Liver (tissue), 9 donors: ENCODE results near the gene LARP7. TPM values are rescaled to one million over a fixed set of nuclear protein-coding genes. Genes with fewer than 3 reads are reported as not detected.

ENCODE experiments used
- DNase-seq: peaks from one replicate; pipeline ENCODE4 v3.0.0-alpha.2; 2017; ENCODE audit warnings: low spot score
- H3K27ac ChIP-seq, 2 donors: one replicate each; pipeline ENCODE4 v1.7.0; 2013; ENCODE audit warnings: inconsistent platforms in 2 of 2, low read length in 2 of 2, control low read depth in 1 of 2, low read depth in 1 of 2, mild to moderate bottlenecking in 1 of 2
- H3K27me3 ChIP-seq, 4 donors: one replicate each; pipeline versions ENCODE4 v1.6.1 to v1.7.0; 2013; ENCODE audit warnings: low read length in 3 of 4, inconsistent platforms in 1 of 4, mild to moderate bottlenecking in 1 of 4, moderate library complexity in 1 of 4; ENCODE audit not compliant: control insufficient read depth in 4 of 4, insufficient read depth in 4 of 4
- H3K36me3 ChIP-seq, 4 donors: one replicate each; pipeline versions ENCODE4 v1.6.1 to v1.7.0; 2013; ENCODE audit warnings: low read length in 3 of 4, mild to moderate bottlenecking in 3 of 4, low read depth in 1 of 4, moderate library complexity in 1 of 4; ENCODE audit not compliant: control insufficient read depth in 4 of 4, insufficient read depth in 3 of 4
- H3K4me1 ChIP-seq, 4 donors: one replicate each; pipeline versions ENCODE4 v1.6.1 to v1.7.0; 2013; ENCODE audit warnings: low read length in 3 of 4, mild to moderate bottlenecking in 3 of 4, moderate library complexity in 1 of 4; ENCODE audit not compliant: control insufficient read depth in 4 of 4, insufficient read depth in 4 of 4
- H3K4me3 ChIP-seq, 3 donors: one replicate each; pipeline versions ENCODE4 v1.6.1 to v1.7.0; 2013; ENCODE audit warnings: low read length in 3 of 3, control low read depth in 1 of 3, low read depth in 1 of 3, mild to moderate bottlenecking in 1 of 3
- H3K9ac ChIP-seq, 2 donors: one replicate each; pipeline ENCODE4 v1.7.0; 2013; ENCODE audit warnings: low read length in 2 of 2, mild to moderate bottlenecking in 2 of 2, moderate library complexity in 2 of 2, control low read depth in 1 of 2, low read depth in 1 of 2
- H3K9me3 ChIP-seq, 4 donors: one replicate each; pipeline versions ENCODE4 v1.6.1 to v1.7.0; 2013; ENCODE audit warnings: low read length in 3 of 4; ENCODE audit not compliant: control insufficient read depth in 4 of 4
- CTCF ChIP-seq: fragments of 150-350 bp; IDR thresholded peaks from 2 replicates; pipeline ENCODE4 v1.5.1; 2017; ENCODE audit warnings: improper control_type of control experiment, low read depth, low read length; ENCODE audit not compliant: missing input control
- EGR1 ChIP-seq, 2 donors: IDR thresholded peaks; 2 replicates each; pipeline ENCODE4 v1.6.1; 2016 to 2018; ENCODE audit warnings: antibody characterized with exemption in 2 of 2, low read depth in 2 of 2
- FOXA1 ChIP-seq: IDR thresholded peaks from 2 replicates; pipeline ENCODE4 v1.6.1; 2016; ENCODE audit warnings: antibody characterized with exemption
- FOXA2 ChIP-seq: IDR thresholded peaks from 2 replicates; pipeline ENCODE4 v1.6.1; 2016; ENCODE audit warnings: antibody characterized with exemption
- GABPA ChIP-seq, 2 donors: IDR thresholded peaks in 1 of 2; conservative IDR thresholded peaks in 1 of 2; 2 replicates each; pipeline ENCODE4 v1.6.1; 2016; ENCODE audit warnings: antibody characterized with exemption in 2 of 2, mild to moderate bottlenecking in 1 of 2, moderate library complexity in 1 of 2
- HNF4A ChIP-seq, 2 donors: conservative IDR thresholded peaks; 2 replicates each; pipeline ENCODE4 v1.6.1; 2016; ENCODE audit warnings: antibody characterized with exemption in 2 of 2, mild to moderate bottlenecking in 2 of 2
- HNF4G ChIP-seq: IDR thresholded peaks from 2 replicates; pipeline ENCODE4 v1.6.1; 2016; ENCODE audit warnings: antibody characterized with exemption
- JUND ChIP-seq, 2 donors: IDR thresholded peaks; 2 replicates each; pipeline ENCODE4 v1.6.1; 2016; ENCODE audit warnings: antibody characterized with exemption in 2 of 2
- NR2F2 ChIP-seq: IDR thresholded peaks from 2 replicates; pipeline ENCODE4 v1.6.1; 2016; ENCODE audit warnings: antibody characterized with exemption
- RAD21 ChIP-seq, 2 donors: IDR thresholded peaks; 2 replicates each; pipeline ENCODE4 v1.6.1; 2016; ENCODE audit warnings: antibody characterized with exemption in 2 of 2, mild to moderate bottlenecking in 2 of 2
- REST ChIP-seq: IDR thresholded peaks from 2 replicates; pipeline ENCODE4 v1.6.1; 2016; ENCODE audit warnings: antibody characterized with exemption, mild to moderate bottlenecking
- RXRA ChIP-seq, 2 donors: IDR thresholded peaks; 2 replicates each; pipeline ENCODE4 v1.6.1; 2017 to 2018; ENCODE audit warnings: antibody characterized with exemption in 2 of 2, mild to moderate bottlenecking in 1 of 2
- SP1 ChIP-seq: IDR thresholded peaks from 2 replicates; pipeline ENCODE4 v1.6.1; 2018; ENCODE audit warnings: antibody characterized with exemption, mild to moderate bottlenecking
- TAF1 ChIP-seq: conservative IDR thresholded peaks from 2 replicates; pipeline ENCODE4 v1.6.1; 2016; ENCODE audit warnings: antibody characterized with exemption, mild to moderate bottlenecking
- WGBS: extraction: QIAGEN DNeasy Blood & Tissue Kit; methylation state at CpG from one replicate; pipeline ENCODE4 v1.1.7; 2013; 5-methylcytosine and 5-hydroxymethylcytosine counted together
- polyA plus RNA-seq, 2 donors: library from polyadenylated mRNA; stranded (reverse) in 1 of 2; unstranded in 1 of 2; fragments of 200-250 nt in 1 of 2; fragments of >200 nt in 1 of 2; fragmentation: Nextera tagmentation in 1 of 2; extraction: Ambion mirVana in 1 of 2; gene quantifications; one replicate each; pipeline versions ENCODE4 v1.2.1 to v1.2.3, GENCODE V29; 2013 to 2015
- total RNA-seq, 2 donors: library from RNA; depleted of rRNA; stranded (reverse); fragments of >200 nt; gene quantifications; one replicate each; pipeline ENCODE4 v1.2.3, GENCODE V29; 2014
- TF ChIP-seq, protein P1 (sequence below): IDR thresholded peaks from 2 replicates; pipeline ENCODE4 v1.6.1; 2016; ENCODE audit warnings: antibody characterized with exemption
- TF ChIP-seq, protein P2 (sequence below): IDR thresholded peaks from 2 replicates; pipeline ENCODE4 v1.6.1; 2016; ENCODE audit warnings: antibody characterized with exemption
- TF ChIP-seq, protein P3 (sequence below): IDR thresholded peaks from 2 replicates; pipeline ENCODE4 v1.6.1; 2016; ENCODE audit warnings: antibody characterized with exemption
- donor health status: healthy.
- donor health status: healthy.
- donor health status: healthy.
- donor health status: healthy.
- donor health status: healthy.

The LARP7 gene
- total and polyA plus RNA-seq, 4 donors = 12.2 to 43.2 (median 18.3) TPM

GRCh38 chr4:112648263-112649054 lies 11.5 kb downstream of the LARP7 start:
- Histone ChIP-seq H3K27ac (no peak overlapping the region), H3K36me3 (peaks cover 9 to 61% (median 50%) of the 10 kb centered on the region in 4 donors), H3K9ac (no peak overlapping the region), H3K9me3 (no peaks in the 10 kb centered on the region), H3K27me3 (no peaks in the 10 kb centered on the region), H3K4me3 (no peak overlapping the region), H3K4me1 (no peaks in the 10 kb centered on the region)
- TF ChIP-seq CTCF (no peak), RXRA (IDR thresholded peaks at IDR 0.05) (no peak), SP1 (no peak), NR2F2 (no peak), TAF1 (no peak)
- TF ChIP-seq, protein P1, sequence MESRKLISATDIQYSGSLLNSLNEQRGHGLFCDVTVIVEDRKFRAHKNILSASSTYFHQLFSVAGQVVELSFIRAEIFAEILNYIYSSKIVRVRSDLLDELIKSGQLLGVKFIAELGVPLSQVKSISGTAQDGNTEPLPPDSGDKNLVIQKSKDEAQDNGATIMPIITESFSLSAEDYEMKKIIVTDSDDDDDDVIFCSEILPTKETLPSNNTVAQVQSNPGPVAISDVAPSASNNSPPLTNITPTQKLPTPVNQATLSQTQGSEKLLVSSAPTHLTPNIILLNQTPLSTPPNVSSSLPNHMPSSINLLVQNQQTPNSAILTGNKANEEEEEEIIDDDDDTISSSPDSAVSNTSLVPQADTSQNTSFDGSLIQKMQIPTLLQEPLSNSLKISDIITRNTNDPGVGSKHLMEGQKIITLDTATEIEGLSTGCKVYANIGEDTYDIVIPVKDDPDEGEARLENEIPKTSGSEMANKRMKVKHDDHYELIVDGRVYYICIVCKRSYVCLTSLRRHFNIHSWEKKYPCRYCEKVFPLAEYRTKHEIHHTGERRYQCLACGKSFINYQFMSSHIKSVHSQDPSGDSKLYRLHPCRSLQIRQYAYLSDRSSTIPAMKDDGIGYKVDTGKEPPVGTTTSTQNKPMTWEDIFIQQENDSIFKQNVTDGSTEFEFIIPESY = no peak
- DNase-seq = no peak
- WGBS = 86% methylated on average over 3 of the region's 3 CpGs

DNA sequence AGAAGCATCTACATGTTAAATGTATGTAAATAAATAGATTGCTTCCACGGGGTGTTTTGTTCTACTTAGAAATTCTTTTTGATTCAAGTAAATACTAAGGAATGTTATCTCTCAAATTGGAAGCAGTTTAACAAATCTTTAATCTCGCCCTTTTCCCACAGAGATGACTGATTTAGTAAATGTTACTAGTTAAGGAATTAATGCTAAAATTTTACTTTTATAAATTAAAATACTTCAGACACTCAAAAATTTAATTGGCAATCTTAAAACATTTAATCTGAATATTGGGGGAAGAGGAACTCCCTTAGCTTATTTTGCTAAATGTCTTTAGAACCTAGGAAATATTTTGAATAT lies 12.1 kb downstream of the LARP7 start:
- Histone ChIP-seq H3K36me3 (peaks cover 11 to 65% (median 55%) of the 10 kb centered on the region in 4 donors), H3K4me1 (no peaks in the 10 kb centered on the region), H3K9ac (no peak overlapping the region), H3K4me3 (no peak overlapping the region), H3K9me3 (no peaks in the 10 kb centered on the region), H3K27ac (no peak overlapping the region), H3K27me3 (no peaks in the 10 kb centered on the region)
- DNase-seq = no peak
- WGBS = 59% methylated on average over 2 of the region's 2 CpGs
- TF ChIP-seq TAF1 (no peak), RAD21 (IDR thresholded peaks at IDR 0.05) (no peak), FOXA2 (no peak), GABPA (IDR thresholded peaks at IDR 0.05 in 1 of 2, conservative IDR thresholded peaks at IDR 0.05 in 1 of 2) (no peak), RXRA (IDR thresholded peaks at IDR 0.05) (no peak), EGR1 (IDR thresholded peaks at IDR 0.05; ENCODE audit: low read depth in 2 of 2) (no peak), NR2F2 (no peak), HNF4A (conservative IDR thresholded peaks at IDR 0.05) (no peak), FOXA1 (no peak), JUND (IDR thresholded peaks at IDR 0.05) (no peak), REST (no peak), CTCF (no peak), SP1 (no peak), HNF4G (no peak)
- TF ChIP-seq, protein P1 = no peak
- TF ChIP-seq, protein P2, sequence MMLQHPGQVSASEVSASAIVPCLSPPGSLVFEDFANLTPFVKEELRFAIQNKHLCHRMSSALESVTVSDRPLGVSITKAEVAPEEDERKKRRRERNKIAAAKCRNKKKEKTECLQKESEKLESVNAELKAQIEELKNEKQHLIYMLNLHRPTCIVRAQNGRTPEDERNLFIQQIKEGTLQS = no peak
- TF ChIP-seq, protein P3, sequence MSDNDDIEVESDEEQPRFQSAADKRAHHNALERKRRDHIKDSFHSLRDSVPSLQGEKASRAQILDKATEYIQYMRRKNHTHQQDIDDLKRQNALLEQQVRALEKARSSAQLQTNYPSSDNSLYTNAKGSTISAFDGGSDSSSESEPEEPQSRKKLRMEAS = no peak
